HepG2 (cell line): ENCODE results near the gene LCP2. TPM values are rescaled to one million over a fixed set of nuclear protein-coding genes. Genes with fewer than 3 reads are reported as not detected.
"Not testable (repeated sequence)": the region's sequence is repeated elsewhere in the genome, so short reads cannot be mapped to it uniquely, and the experiment has no call there.

Source experiments
- ATAC-seq: fragments of 200-7000 bp; cut with Tn5 transposase; 3 replicates; pipeline ENCODE4 v1.9.1; 2020; ENCODE audit warnings: mild to moderate bottlenecking, moderate library complexity
- BruUV-seq: library from RNA; stranded (reverse); fragments of 400-500 nt; replicated peaks from 2 replicates; lab custom pipeline; 2021; lab: Mats Ljungman, UMichigan
- CTCF ChIA-PET: fragments of 300-600 bp; formaldehyde crosslinking; extraction: SDS; loops from one replicate; lab custom pipeline; 2021; ENCODE audit warnings: low total read pairs, inconsistent platforms, low intra/inter-chr PET ratio; lab: Yijun Ruan, JAX
- POLR2A ChIA-PET: fragments of 350-600 bp; sonication (Branson Sonifier 250); formaldehyde crosslinking; loops from one replicate; lab custom pipeline; 2020; ENCODE audit warnings: antibody characterized with exemption, inconsistent platforms; lab: Yijun Ruan, JAX
- DNase-seq: peaks from one replicate; pipeline ENCODE4 v3.0.0-alpha.2; 2015; ENCODE audit warnings: low spot score
- FAIRE-seq: peaks from 3 replicates; lab custom pipeline; 2011; peaks lifted over from hg19 to GRCh38; lab: Jason Lieb, UNC
- H2AFZ ChIP-seq: one replicate; pipeline ENCODE4 v1.6.1; 2011; ENCODE audit warnings: low read length, inconsistent platforms
- H3K27ac ChIP-seq: fragments of 300-600 bp; 3 replicates; pipeline ENCODE4 v1.8.0; 2011; ENCODE audit warnings: mixed run types, mild to moderate bottlenecking, mixed read lengths, low read length, inconsistent platforms; ENCODE audit not compliant: insufficient read depth; ENCODE audit errors: extremely low read length
- H3K27me3 ChIP-seq, 2 experiments: fragments of 200-600 bp in 1 of 2; 2 replicates in 1 of 2; 3 replicates in 1 of 2; pipeline versions ENCODE4 v1.6.0 to v1.8.0; 2011; ENCODE audit warnings: low read length in 2 of 2, mild to moderate bottlenecking in 2 of 2, moderate library complexity in 2 of 2, inconsistent platforms in 1 of 2; ENCODE audit not compliant: insufficient read depth in 2 of 2, control insufficient read depth in 1 of 2
- H3K36me3 ChIP-seq, 2 experiments: fragments of 200-600 bp in 1 of 2; replicated peaks in 1 of 2; 2 replicates in 1 of 2; 3 replicates in 1 of 2; pipeline versions ENCODE4 v1.5.1 to v1.8.0; 2011; ENCODE audit warnings: low read length in 2 of 2, inconsistent platforms in 1 of 2; ENCODE audit not compliant: insufficient read depth in 2 of 2, control insufficient read depth in 1 of 2
- H3K4me1 ChIP-seq: 2 replicates; pipeline ENCODE4 v1.5.1; 2012; ENCODE audit warnings: low read length, inconsistent platforms; ENCODE audit not compliant: insufficient read depth
- H3K4me2 ChIP-seq: 2 replicates; pipeline ENCODE4 v1.6.0; 2011; ENCODE audit warnings: low read depth, low read length, inconsistent platforms
- H3K4me3 ChIP-seq, 3 experiments: fragments of 200-600 bp in 1 of 3; sonication (generic), shearing (Covaris generic) in 1 of 3; replicated peaks in 1 of 3; 2 replicates each; pipeline ENCODE4 v1.5.1; 2011 to 2016; ENCODE audit warnings: low read length in 3 of 3, inconsistent platforms in 2 of 3, low read depth in 2 of 3, mild to moderate bottlenecking in 2 of 3, control low read depth in 1 of 3, mixed read lengths in 1 of 3; ENCODE audit not compliant: insufficient read depth in 1 of 3
- H3K79me2 ChIP-seq: one replicate; pipeline ENCODE4 v1.6.1; 2011; ENCODE audit warnings: low read length, inconsistent platforms; ENCODE audit not compliant: insufficient read depth
- H3K9ac ChIP-seq: 2 replicates; pipeline ENCODE4 v1.6.0; 2011; ENCODE audit warnings: mild to moderate bottlenecking, low read depth, low read length, inconsistent platforms; ENCODE audit not compliant: insufficient read depth
- H3K9me3 ChIP-seq: 2 replicates; pipeline ENCODE4 v1.5.1; 2012; ENCODE audit warnings: mild to moderate bottlenecking, low read length
- H4K20me1 ChIP-seq: 2 replicates; pipeline ENCODE4 v1.6.0; 2011; ENCODE audit warnings: inconsistent platforms, mild to moderate bottlenecking, low read length, moderate library complexity; ENCODE audit not compliant: insufficient read depth
- BCL6 ChIP-seq: IDR thresholded peaks from 2 replicates; pipeline ENCODE4 v1.6.1; 2016; ENCODE audit warnings: missing genetic modification reagents, missing compliant biosample characterization
- BRD4 ChIP-seq: sonication (generic); formaldehyde crosslinking; IDR thresholded peaks from 2 replicates; pipeline ENCODE4 v1.4.0; 2020; ENCODE audit warnings: missing genetic modification reagents
- CBX5 ChIP-seq: sonication (generic); formaldehyde crosslinking; IDR thresholded peaks from 2 replicates; pipeline ENCODE4 v1.4.0; 2020; ENCODE audit warnings: missing genetic modification reagents, borderline replicate concordance
- DMAP1 ChIP-seq: IDR thresholded peaks from 2 replicates; pipeline ENCODE4 v1.6.1; 2016
- HMG20A ChIP-seq: IDR thresholded peaks from 2 replicates; pipeline ENCODE4 v1.6.1; 2016; ENCODE audit warnings: borderline replicate concordance
- KDM5B ChIP-seq: sonication (generic); formaldehyde crosslinking; IDR thresholded peaks from 2 replicates; pipeline ENCODE4 v1.4.0; 2020; ENCODE audit warnings: missing genetic modification reagents, mild to moderate bottlenecking, borderline replicate concordance
- MATR3 ChIP-seq: sonication (generic); formaldehyde crosslinking; IDR thresholded peaks from 2 replicates; pipeline ENCODE4 v1.4.0; 2020; ENCODE audit warnings: missing genetic modification reagents
- MLX ChIP-seq: IDR thresholded peaks from 2 replicates; pipeline ENCODE4 v1.6.1; 2016
- MXD4 ChIP-seq: IDR thresholded peaks from 2 replicates; pipeline ENCODE4 v1.6.1; 2016; ENCODE audit warnings: mild to moderate bottlenecking, missing biosample characterization, missing genetic modification reagents
- TBP ChIP-seq: sonication (generic); formaldehyde crosslinking; IDR thresholded peaks from 2 replicates; pipeline ENCODE4 v1.5.0; 2020; ENCODE audit warnings: missing genetic modification reagents
- TCF7L2 ChIP-seq: IDR thresholded peaks from 2 replicates; pipeline ENCODE4 v1.6.1; 2011; ENCODE audit warnings: mild to moderate bottlenecking, low read depth, low read length, moderate library complexity
- ZBTB2 ChIP-seq: sonication (generic); formaldehyde crosslinking; IDR thresholded peaks from 2 replicates; pipeline ENCODE4 v1.8.0; 2022; ENCODE audit warnings: low read depth, missing genetic modification reagents
- ZNF552 ChIP-seq: sonication (generic); formaldehyde crosslinking; IDR thresholded peaks from 2 replicates; pipeline ENCODE4 v1.9.0; 2022; ENCODE audit warnings: missing genetic modification reagents, mild to moderate bottlenecking, borderline replicate concordance
- ZNF772 ChIP-seq: sonication (generic); formaldehyde crosslinking; IDR thresholded peaks from 2 replicates; pipeline ENCODE4 v1.5.0; 2020; ENCODE audit warnings: mild to moderate bottlenecking, missing genetic modification reagents
- ZNF841 ChIP-seq: sonication (generic); formaldehyde crosslinking; IDR thresholded peaks from 2 replicates; pipeline ENCODE4 v1.8.1; 2023; ENCODE audit warnings: missing genetic modification reagents, borderline replicate concordance
- ZNF879 ChIP-seq: sonication (generic); formaldehyde crosslinking; IDR thresholded peaks from 2 replicates; pipeline ENCODE4 v1.8.1; 2023; ENCODE audit warnings: missing genetic modification reagents
- WGBS: methylation state at CpG from one replicate; pipeline ENCODE4 v1.1.6; 2017; ENCODE audit warnings: low lambda C conversion rate; 5-methylcytosine and 5-hydroxymethylcytosine counted together
- in situ Hi-C: cut with HindIII; loops from 2 replicates; pipeline ENCODE4 v1.10.0; 2017; ENCODE audit warnings: low pct_unique_long_range_greater_than_20kb; ENCODE audit not compliant: extremely low pct_ligation_motif_present
- intact Hi-C: fragments of 100-400 bp; cut with micrococcal nuclease; formaldehyde crosslinking; loops from one replicate; pipeline ENCODE4 v1.10.0; 2022; ENCODE audit not compliant: unreplicated experiment
- polyA plus RNA-seq, 8 experiments: library from polyadenylated mRNA; depleted of rRNA in 3 of 8; stranded (reverse) in 7 of 8; unstranded in 1 of 8; fragments of >200 nt; fragmentation: Illumina TruSeq in 4 of 8; extraction: Trizol in 4 of 8; gene quantifications; 2 replicates each; pipeline versions ENCODE4 v1.2.1 to v1.2.3, GENCODE V29; 2011 to 2016; ENCODE audit warnings: low read depth in 4 of 8, missing spikeins in 1 of 8, mixed read lengths in 1 of 8; ENCODE audit not compliant: insufficient read depth in 1 of 8
- total RNA-seq, 5 experiments: library from RNA; depleted of rRNA; stranded (reverse); fragments of >200 nt; fragmentation: Illumina TruSeq; extraction: Trizol; gene quantifications; 2 replicates each; pipeline ENCODE4 v1.2.3, GENCODE V29; 2016; ENCODE audit warnings: low read depth in 1 of 5

Gene LCP2
- total and polyA plus RNA-seq, 2 of the 13 experiments (the other 11 are each of a cell fraction or from before 2014, with no cell fraction given) = not detected

- intact Hi-C loops = no loop called here
- H3K27me3 ChIP-seq = no peaks in the 10 kb centered on the region; a peak in 1 of 5 replicates
- FAIRE-seq (no peak), ATAC-seq (no peak)
- 29% methylated on average over 4 of the region's 4 CpGs for WGBS
- CTCF ChIA-PET = no interaction called here
- TF ChIP-seq CBX5 (CRISPR knock-in tag) = no peak
- no peak for TF ChIP-seq DMAP1 (CRISPR knock-in tag)
- TF ChIP-seq ZNF772 = no peak
- no peak for TF ChIP-seq TBP (CRISPR knock-in tag)
- TF ChIP-seq ZNF552 (CRISPR knock-in tag) = no peak
- TF ChIP-seq ZBTB2 (CRISPR knock-in tag) = no peak
- TF ChIP-seq MLX = no peak
- no peak for TF ChIP-seq BRD4 (CRISPR knock-in tag)
- TF ChIP-seq BCL6 (CRISPR knock-in tag) = no peak
- no peak for TF ChIP-seq MXD4
- no peak for TF ChIP-seq HMG20A (CRISPR knock-in tag)
- TF ChIP-seq TCF7L2 = no peak
- no peak for TF ChIP-seq KDM5B (CRISPR knock-in tag)
- no peak for TF ChIP-seq ZNF841
- TF ChIP-seq ZNF879 (CRISPR knock-in tag) = no peak
- no peak for TF ChIP-seq MATR3
- TF ChIP-seq, all 625 proteins: peak for 0
- H3K36me3 ChIP-seq = no peaks in the 10 kb centered on the region
- BruUV-seq = no TSS peak
- no peaks in the 10 kb centered on the region for H4K20me1 ChIP-seq
- H3K9me3 ChIP-seq = no peaks in the 10 kb centered on the region
- no peaks in the 10 kb centered on the region for H3K4me1 ChIP-seq
- H3K27ac ChIP-seq = no peak overlapping the region
- H3K79me2 ChIP-seq = no peaks in the 10 kb centered on the region
- POLR2A ChIA-PET = no interaction called here
- H3K4me3 ChIP-seq = no peak overlapping the region
- in situ Hi-C loops = no loop called here
- no peak for DNase-seq
- no peak overlapping the region for H2AFZ ChIP-seq
- H3K9ac ChIP-seq = no peak overlapping the region
- H3K4me2 ChIP-seq = no peak overlapping the region
Measured at GRCh38 chr5:170246126-170246870, 51.3 kb downstream of the LCP2 start.

- POLR2A ChIA-PET, ATAC-seq, CTCF ChIA-PET: not testable (repeated sequence)
Measured at GRCh38 chr5:170245436-170245835, 52.1 kb downstream of the LCP2 start.

More at GRCh38 chr5:170245436-170245835, 52.1 kb downstream of the LCP2 start:
- BruUV-seq, H4K20me1 ChIP-seq, H3K79me2 ChIP-seq, intact Hi-C loops, DNase-seq, in situ Hi-C loops, H3K4me3 ChIP-seq, H3K27ac ChIP-seq, H2AFZ ChIP-seq, H3K36me3 ChIP-seq, FAIRE-seq, H3K9ac ChIP-seq, H3K27me3 ChIP-seq, H3K4me1 ChIP-seq, H3K4me2 ChIP-seq, H3K9me3 ChIP-seq: not testable (repeated sequence)
- 77% methylated on average over 13 of the region's 23 CpGs for WGBS
